GM12878 (cell line): ENCODE results near the gene KIF21B. TPM values are rescaled to one million over a fixed set of nuclear protein-coding genes. Genes with fewer than 3 reads are reported as not detected.

Source experiments
- ATAC-seq: fragments of 200-7000 bp; cut with Tn5 transposase; 3 replicates; pipeline ENCODE4 v1.9.1; 2020; ENCODE audit warnings: mild to moderate bottlenecking, moderate library complexity
- BruUV-seq: library from RNA; stranded (reverse); fragments of 400-500 nt; replicated peaks from 2 replicates; lab custom pipeline; 2021; lab: Mats Ljungman, UMichigan
- CTCF ChIA-PET: fragments of 300-600 bp; sonication (Branson Sonifier 250); formaldehyde crosslinking; extraction: SDS; loops from one replicate; lab custom pipeline; 2021; ENCODE audit warnings: inconsistent platforms; lab: Yijun Ruan, JAX
- POLR2A ChIA-PET: fragments of 350-600 bp; formaldehyde crosslinking; extraction: SDS; loops from one replicate; lab custom pipeline; 2021; ENCODE audit warnings: inconsistent platforms; lab: Charles Lee
- RAD21 ChIA-PET: fragments of 300-600 bp; sonication (Branson Sonifier 250); formaldehyde crosslinking; loops from one replicate; lab custom pipeline; 2023; ENCODE audit warnings: antibody characterized with exemption; ENCODE audit not compliant: unreplicated experiment; lab: Charles Lee
- SMC1A ChIA-PET: fragments of 300-600 bp; sonication (Branson Sonifier 250); formaldehyde crosslinking; loops from one replicate; lab custom pipeline; 2023; ENCODE audit not compliant: unreplicated experiment, uncharacterized antibody; lab: Charles Lee
- DNase-seq: peaks from one replicate; pipeline ENCODE4 v3.0.0-alpha.2; 2011; ENCODE audit warnings: low read depth, low spot score
- FAIRE-seq: peaks from 3 replicates; lab custom pipeline; 2011; peaks lifted over from hg19 to GRCh38; lab: Jason Lieb, UNC
- H2AFZ ChIP-seq: 2 replicates; pipeline ENCODE4 v1.6.0; 2011; ENCODE audit warnings: low read depth, low read length, control low read depth; ENCODE audit not compliant: control insufficient read depth
- H3K27ac ChIP-seq: 2 replicates; pipeline ENCODE4 v1.5.1; 2011; ENCODE audit warnings: control low read depth; ENCODE audit not compliant: control insufficient read depth, insufficient read depth
- H3K27me3 ChIP-seq, 2 experiments: replicated peaks in 1 of 2; 2 replicates each; pipeline versions ENCODE4 v1.6.0 to v1.6.1; 2011; ENCODE audit warnings: low read length in 1 of 2; ENCODE audit not compliant: control insufficient read depth in 2 of 2, insufficient read depth in 2 of 2
- H3K36me3 ChIP-seq, 2 experiments: 2 replicates each; pipeline ENCODE4 v1.5.1; 2011; ENCODE audit warnings: low read length in 1 of 2; ENCODE audit not compliant: control insufficient read depth in 2 of 2, insufficient read depth in 2 of 2
- H3K4me1 ChIP-seq: 2 replicates; pipeline ENCODE4 v1.6.1; 2011; ENCODE audit warnings: mild to moderate bottlenecking, low read length, moderate library complexity, mixed read lengths; ENCODE audit not compliant: control insufficient read depth, insufficient read depth
- H3K4me2 ChIP-seq: 2 replicates; pipeline ENCODE4 v1.6.0; 2011; ENCODE audit warnings: control low read depth; ENCODE audit not compliant: control insufficient read depth, insufficient read depth
- H3K4me3 ChIP-seq: fragments of 200-600 bp; sonication (generic); 2 replicates; pipeline ENCODE4 v1.5.1; 2016
- H3K79me2 ChIP-seq: 2 replicates; pipeline ENCODE4 v1.6.0; 2011; ENCODE audit warnings: low read length; ENCODE audit not compliant: control insufficient read depth, insufficient read depth
- H3K9ac ChIP-seq: 2 replicates; pipeline ENCODE4 v1.8.0; 2011; ENCODE audit warnings: low read length, control low read depth, mixed read lengths; ENCODE audit not compliant: control insufficient read depth, insufficient read depth
- H3K9me3 ChIP-seq: replicated peaks from 3 replicates; pipeline ENCODE4 v1.5.1; 2011; ENCODE audit warnings: mild to moderate bottlenecking, low read length; ENCODE audit not compliant: control insufficient read depth, insufficient read depth
- H4K20me1 ChIP-seq: 2 replicates; pipeline ENCODE4 v1.6.0; 2011; ENCODE audit not compliant: control insufficient read depth, insufficient read depth
- CBX5 ChIP-seq: sonication (generic); IDR thresholded peaks from 2 replicates; pipeline ENCODE4 v1.6.1; 2016; ENCODE audit warnings: low read depth, moderate library complexity, mild to moderate bottlenecking, inconsistent platforms
- HCFC1 ChIP-seq: fragments of 150-350 bp; IDR thresholded peaks from 2 replicates; pipeline ENCODE4 v1.6.1; 2014; ENCODE audit warnings: low read length
- MEF2A ChIP-seq: IDR thresholded peaks from 2 replicates; pipeline ENCODE4 v1.6.1; 2011; ENCODE audit warnings: low read depth, mild to moderate bottlenecking, low read length, moderate library complexity; ENCODE audit not compliant: insufficient read depth
- MTA2 ChIP-seq: fragments of 450-650 bp; IDR thresholded peaks from 2 replicates; pipeline ENCODE4 v1.6.1; 2016; ENCODE audit warnings: low read depth, mild to moderate bottlenecking, moderate library complexity
- NKRF ChIP-seq: fragments of 450-650 bp; conservative IDR thresholded peaks from 2 replicates; pipeline ENCODE4 v1.6.1; 2017; ENCODE audit warnings: mild to moderate bottlenecking, moderate library complexity
- PAX8 ChIP-seq: fragments of 450-650 bp; IDR thresholded peaks from 2 replicates; pipeline ENCODE4 v1.6.1; 2017; ENCODE audit warnings: mild to moderate bottlenecking, moderate library complexity
- ZNF274 ChIP-seq: IDR thresholded peaks from one replicate; pipeline ENCODE4 v1.8.0; 2011; ENCODE audit not compliant: insufficient read length, insufficient read depth
- WGBS: methylation state at CpG from one replicate; pipeline ENCODE4 v1.1.6; 2016; ENCODE audit warnings: low lambda C conversion rate; ENCODE audit not compliant: insufficient replicate concordance, insufficient coverage; ENCODE audit errors: missing lambda C conversion rate; 5-methylcytosine and 5-hydroxymethylcytosine counted together
- in situ Hi-C: fragments of 300-500 bp; cut with MboI; formaldehyde crosslinking; loops from 9 replicates; pipeline ENCODE4 v1.14.3; 2018; ENCODE audit warnings: mixed read lengths
- intact Hi-C: fragments of 100-400 bp; cut with micrococcal nuclease; formaldehyde crosslinking; loops from one replicate; pipeline ENCODE4 v1.14.2; 2022; ENCODE audit not compliant: unreplicated experiment
- polyA plus RNA-seq, 11 experiments: library from polyadenylated mRNA; depleted of rRNA in 4 of 11; unstranded in 6 of 11; stranded (reverse) in 5 of 11; fragments of >200 nt; fragmentation: Nextera tagmentation in 4 of 11; fragmentation: Illumina TruSeq in 1 of 11; extraction: Ambion mirVana in 4 of 11; extraction: Trizol in 1 of 11; gene quantifications; 1 replicate in 1 of 11; 2 replicates in 10 of 11; pipeline versions ENCODE4 v1.2.1 to v1.2.3, GENCODE V29; 2011 to 2016; ENCODE audit warnings: inconsistent platforms in 2 of 11, missing spikeins in 2 of 11, low read depth in 1 of 11
- total RNA-seq, 4 experiments: library from RNA; depleted of rRNA in 3 of 4; stranded (reverse); fragments of >200 nt in 3 of 4; fragmentation: Illumina TruSeq in 1 of 4; extraction: Trizol in 1 of 4; gene quantifications; 2 replicates each; pipeline versions ENCODE4 v1.2.1 to v1.2.3, GENCODE V29; 2013 to 2021

Gene KIF21B
- total and polyA plus RNA-seq, 10 of the 15 experiments (the other 5 are each of a cell fraction or from before 2014, with no cell fraction given), result 2.3 to 47.7 (median 12.6) TPM

GRCh38 chr1:200958597-200958996 is 64.9 kb downstream of the KIF21B start:
- CTCF ChIA-PET, result interaction anchor here (1.7 kb wide), 1 partner anchor 13 kb away, joined by 5 read pairs; no protein-coding TSS in a partner anchor
- TF ChIP-seq MTA2, result no peak
- no peak for TF ChIP-seq NKRF
- TF ChIP-seq CBX5, result no peak
- TF ChIP-seq PAX8, result no peak
- no peak for TF ChIP-seq HCFC1
- no peak for TF ChIP-seq ZNF274
- TF ChIP-seq MEF2A, result no peak
- TF ChIP-seq, all 136 proteins: peak for 0
- in situ Hi-C loops, result no loop called here

More at GRCh38 chr1:200958597-200958996, 64.9 kb downstream of the KIF21B start:
- Histone ChIP-seq H3K4me2 (no peak overlapping the region), H3K4me3 (no peak overlapping the region), H3K9ac (no peak overlapping the region), H3K4me1 (no peaks in the 10 kb centered on the region), H3K27me3 (no peaks in the 10 kb centered on the region), H3K9me3 (no peaks in the 10 kb centered on the region), H3K79me2 (no peaks in the 10 kb centered on the region), H3K27ac (no peak overlapping the region), H4K20me1 (no peaks in the 10 kb centered on the region), H2AFZ (no peak overlapping the region), H3K36me3 (no peaks in the 10 kb centered on the region)
- WGBS, result 76% methylated on average over 11 of the region's 11 CpGs
- DNase-seq (no peak), FAIRE-seq (no peak), ATAC-seq (no peak)
- intact Hi-C loops, result no loop called here
- ChIA-PET SMC1A (no interaction called here), RAD21 (no interaction called here), POLR2A (no interaction called here)
- BruUV-seq, result no TSS peak
